Peyer's patch (tissue), 4 donors: ENCODE measurements around the gene BTBD8. TPM values are rescaled to one million over a fixed set of nuclear protein-coding genes. Genes with fewer than 3 reads are reported as not detected.

Experiments used
- DNase-seq, 3 donors: peaks; one replicate each; pipeline ENCODE4 v3.0.0-alpha.2; 2017 to 2019
- H3K27ac ChIP-seq, 4 donors: fragments of 200-600 bp; sonication (generic); one replicate each; pipeline ENCODE4 v1.5.1; 2016 to 2019
- H3K27me3 ChIP-seq, 2 donors: fragments of 200-600 bp; sonication (generic); one replicate each; pipeline ENCODE4 v1.5.1; 2019
- H3K36me3 ChIP-seq, 3 donors: fragments of 200-600 bp; sonication (generic); one replicate each; pipeline ENCODE4 v1.5.1; 2016 to 2019
- H3K4me1 ChIP-seq, 4 donors: fragments of 200-600 bp; sonication (generic); one replicate each; pipeline ENCODE4 v1.5.1; 2016 to 2019
- H3K4me3 ChIP-seq, 4 donors: fragments of 200-600 bp; sonication (generic); 1 replicate in 3 of 4; 2 replicates in 1 of 4; pipeline ENCODE4 v1.5.1; 2016 to 2019; ENCODE audit warnings: mild to moderate bottlenecking in 1 of 4
- H3K9me3 ChIP-seq, 4 donors: fragments of 200-600 bp; sonication (generic); one replicate each; pipeline ENCODE4 v1.5.1; 2016 to 2019; ENCODE audit warnings: mild to moderate bottlenecking in 1 of 4
- CTCF ChIP-seq, 6 experiments: fragments of 450-650 bp in 4 of 6; fragments of 200-600 bp in 2 of 6; sonication (generic) in 1 of 6; IDR thresholded peaks; one replicate each; pipeline ENCODE4 v1.5.1; 2017 to 2019; ENCODE audit warnings: antibody characterized with exemption in 6 of 6, mild to moderate bottlenecking in 3 of 6, moderate library complexity in 1 of 6
- POLR2A ChIP-seq, 2 donors: fragments of 450-650 bp; IDR thresholded peaks; one replicate each; pipeline ENCODE4 v1.5.1; 2017; ENCODE audit warnings: antibody characterized with exemption in 2 of 2, mild to moderate bottlenecking in 2 of 2, moderate library complexity in 2 of 2
- total RNA-seq, 4 donors: library from RNA; depleted of rRNA; stranded (reverse); fragments of >200 nt; gene quantifications; one replicate each; pipeline ENCODE4 v1.1.0, GENCODE V29; 2016

The BTBD8 gene
- total RNA-seq, 4 donors from 2014 or later, result 2.5 to 11.6 (median 4.5) TPM

GRCh38 chr1:92094595-92094994 lies 14.4 kb downstream of the BTBD8 start:
- Histone ChIP-seq H3K36me3 (no peaks in the 10 kb centered on the region), H3K9me3 (no peaks in the 10 kb centered on the region), H3K27me3 (no peaks in the 10 kb centered on the region), H3K4me1 (no peaks in the 10 kb centered on the region), H3K4me3 (no peak overlapping the region), H3K27ac (no peak overlapping the region)
- TF ChIP-seq POLR2A (IDR thresholded peaks at IDR 0.05), result no peak
- no peak for TF ChIP-seq CTCF (IDR thresholded peaks at IDR 0.05)
- no peak for DNase-seq

- no peak for TF ChIP-seq POLR2A (IDR thresholded peaks at IDR 0.05)
- TF ChIP-seq CTCF (IDR thresholded peaks at IDR 0.05), result no peak
- no peaks in the 10 kb centered on the region for H3K27me3 ChIP-seq
- no peaks in the 10 kb centered on the region for H3K4me1 ChIP-seq
- H3K9me3 ChIP-seq, result no peaks in the 10 kb centered on the region
- H3K4me3 ChIP-seq, result no peak overlapping the region
- no peak for DNase-seq
- no peak overlapping the region for H3K27ac ChIP-seq
- no peaks in the 10 kb centered on the region for H3K36me3 ChIP-seq
Observed at GRCh38 chr1:92095874-92096273, 15.7 kb downstream of the BTBD8 start.

GRCh38 chr1:92096317-92096716 lies 16.2 kb downstream of the BTBD8 start:
- TF ChIP-seq CTCF (IDR thresholded peaks at IDR 0.05), result no peak
- TF ChIP-seq POLR2A (IDR thresholded peaks at IDR 0.05), result no peak

GRCh38 chr1:92105546-92106081 lies 25.5 kb downstream of the BTBD8 start:
- H3K36me3 ChIP-seq, result peaks cover 0 to 12% (median 0%) of the 10 kb centered on the region in 3 donors
- no peak for TF ChIP-seq CTCF (IDR thresholded peaks at IDR 0.05)
- no peak for TF ChIP-seq POLR2A (IDR thresholded peaks at IDR 0.05)
- no peaks in the 10 kb centered on the region for H3K27me3 ChIP-seq
- no peak overlapping the region for H3K27ac ChIP-seq
- no peaks in the 10 kb centered on the region for H3K4me1 ChIP-seq
- no peak for DNase-seq
- H3K9me3 ChIP-seq, result no peaks in the 10 kb centered on the region
- H3K4me3 ChIP-seq, result no peak overlapping the region

More at GRCh38 chr1:92096317-92096716, 16.2 kb downstream of the BTBD8 start:
- Histone ChIP-seq H3K9me3 (no peaks in the 10 kb centered on the region), H3K4me3 (no peak overlapping the region), H3K27ac (no peak overlapping the region), H3K4me1 (no peaks in the 10 kb centered on the region), H3K27me3 (no peaks in the 10 kb centered on the region), H3K36me3 (no peaks in the 10 kb centered on the region)
- no peak for DNase-seq

- no peak for DNase-seq
- Histone ChIP-seq H3K4me3 (no peak overlapping the region), H3K36me3 (peaks cover 0 to 4% (median 0%) of the 10 kb centered on the region in 3 donors), H3K4me1 (no peaks in the 10 kb centered on the region), H3K9me3 (no peaks in the 10 kb centered on the region), H3K27me3 (no peaks in the 10 kb centered on the region), H3K27ac (no peak overlapping the region)
- no peak for TF ChIP-seq POLR2A (IDR thresholded peaks at IDR 0.05)
- TF ChIP-seq CTCF (IDR thresholded peaks at IDR 0.05), result no peak
Observed at GRCh38 chr1:92108631-92109030, 28.5 kb downstream of the BTBD8 start.

- Histone ChIP-seq H3K9me3 (no peaks in the 10 kb centered on the region), H3K36me3 (no peaks in the 10 kb centered on the region), H3K4me1 (no peaks in the 10 kb centered on the region), H3K4me3 (no peak overlapping the region), H3K27ac (no peak overlapping the region), H3K27me3 (no peaks in the 10 kb centered on the region)
- TF ChIP-seq CTCF (IDR thresholded peaks at IDR 0.05) (no peak), POLR2A (IDR thresholded peaks at IDR 0.05) (no peak)
- DNase-seq, result no peak
Observed at GRCh38 chr1:92117526-92117925, 37.4 kb downstream of the BTBD8 start.
